Left lung (tissue), 10 donors: ENCODE data around the gene ATP8A2. TPM values are rescaled to one million over a fixed set of nuclear protein-coding genes. Genes with fewer than 3 reads are reported as not detected.

ENCODE experiments used
- ATAC-seq: fragments of 200-7000 bp; cut with Tn5 transposase; one replicate; pipeline ENCODE4 v1.9.1; 2020; ENCODE audit warnings: moderate library complexity
- DNase-seq, 4 donors: peaks; one replicate each; pipeline ENCODE4 v3.0.0-alpha.2; 2013 to 2020
- H3K27ac ChIP-seq, 2 donors: fragments of 200-600 bp; sonication (generic) in 1 of 2; one replicate each; pipeline versions ENCODE4 v1.5.0 to v1.8.0; 2020 to 2021
- H3K27me3 ChIP-seq, 2 donors: fragments of 200-600 bp; sonication (generic) in 1 of 2; one replicate each; pipeline versions ENCODE4 v1.5.0 to v1.8.0; 2020 to 2021
- H3K36me3 ChIP-seq, 2 donors: fragments of 200-600 bp; sonication (generic) in 1 of 2; one replicate each; pipeline versions ENCODE4 v1.5.0 to v1.8.0; 2020 to 2021
- H3K4me1 ChIP-seq, 2 donors: fragments of 200-600 bp; one replicate each; pipeline ENCODE4 v1.8.0; 2021
- H3K4me3 ChIP-seq, 2 donors: fragments of 200-600 bp; sonication (generic) in 1 of 2; one replicate each; pipeline versions ENCODE4 v1.5.0 to v1.8.0; 2020 to 2021; ENCODE audit warnings: mild to moderate bottlenecking in 1 of 2
- H3K9me3 ChIP-seq, 2 donors: fragments of 200-600 bp; sonication (generic) in 1 of 2; one replicate each; pipeline versions ENCODE4 v1.5.0 to v1.8.0; 2020 to 2021
- intact Hi-C, 2 donors: fragments of 100-400 bp; cut with DNase I; formaldehyde crosslinking; loops; one replicate each; pipeline versions ENCODE4 v1.11.2 to v1.14.2; 2022
- polyA plus RNA-seq, 6 donors: library from polyadenylated mRNA; unstranded; fragments of 120-200 nt; gene quantifications; one replicate each; pipeline ENCODE4 v1.2.1, GENCODE V29; 2013; ENCODE audit not compliant: insufficient read length in 6 of 6
- total RNA-seq, 2 donors: library from RNA; stranded (reverse); fragmentation: NEBNext Ultra II Directional; extraction: Animal tissue kit (Norgen Biotek cat#: 25700); gene quantifications; one replicate each; pipeline ENCODE4 v1.2.1, GENCODE V29; 2021
- TF ChIP-seq, protein P1 (sequence below), 2 donors: fragments of 200-600 bp; sonication (generic) in 1 of 2; IDR thresholded peaks; one replicate each; pipeline versions ENCODE4 v1.5.0 to v1.8.0; 2021; ENCODE audit warnings: antibody characterized with exemption in 2 of 2
- donor health status: DM: no; HTN: yes; CAD: no.
- donor health status: DM: no; HTN: no; CAD: no.

ATP8A2 gene
- total and polyA plus RNA-seq, 8 donors: 1.1 to 13.4 (median 9.6) TPM

DNA sequence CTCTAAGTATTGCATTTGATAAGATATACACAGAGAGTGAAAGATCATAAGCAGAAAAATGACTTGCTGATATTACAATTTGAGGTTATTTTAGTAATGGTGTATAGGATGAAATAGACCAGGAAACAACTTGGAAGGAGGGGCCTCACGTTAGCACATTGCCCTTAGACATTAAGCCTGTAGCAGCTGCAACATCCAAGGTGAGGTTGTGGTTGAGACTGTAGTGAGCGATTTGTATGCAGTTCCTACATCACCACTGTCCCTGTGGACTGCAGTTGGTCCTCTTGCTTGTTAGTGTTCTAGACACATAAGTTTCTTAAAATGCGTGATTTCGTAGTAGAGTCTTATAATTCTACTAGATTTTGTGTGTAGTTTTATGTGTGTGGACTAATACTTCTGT, 311.3 kb downstream of the ATP8A2 start:
- DNase-seq: no peak
- TF ChIP-seq, protein P1, sequence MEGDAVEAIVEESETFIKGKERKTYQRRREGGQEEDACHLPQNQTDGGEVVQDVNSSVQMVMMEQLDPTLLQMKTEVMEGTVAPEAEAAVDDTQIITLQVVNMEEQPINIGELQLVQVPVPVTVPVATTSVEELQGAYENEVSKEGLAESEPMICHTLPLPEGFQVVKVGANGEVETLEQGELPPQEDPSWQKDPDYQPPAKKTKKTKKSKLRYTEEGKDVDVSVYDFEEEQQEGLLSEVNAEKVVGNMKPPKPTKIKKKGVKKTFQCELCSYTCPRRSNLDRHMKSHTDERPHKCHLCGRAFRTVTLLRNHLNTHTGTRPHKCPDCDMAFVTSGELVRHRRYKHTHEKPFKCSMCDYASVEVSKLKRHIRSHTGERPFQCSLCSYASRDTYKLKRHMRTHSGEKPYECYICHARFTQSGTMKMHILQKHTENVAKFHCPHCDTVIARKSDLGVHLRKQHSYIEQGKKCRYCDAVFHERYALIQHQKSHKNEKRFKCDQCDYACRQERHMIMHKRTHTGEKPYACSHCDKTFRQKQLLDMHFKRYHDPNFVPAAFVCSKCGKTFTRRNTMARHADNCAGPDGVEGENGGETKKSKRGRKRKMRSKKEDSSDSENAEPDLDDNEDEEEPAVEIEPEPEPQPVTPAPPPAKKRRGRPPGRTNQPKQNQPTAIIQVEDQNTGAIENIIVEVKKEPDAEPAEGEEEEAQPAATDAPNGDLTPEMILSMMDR (IDR thresholded peaks at IDR 0.05): no peak

DNA sequence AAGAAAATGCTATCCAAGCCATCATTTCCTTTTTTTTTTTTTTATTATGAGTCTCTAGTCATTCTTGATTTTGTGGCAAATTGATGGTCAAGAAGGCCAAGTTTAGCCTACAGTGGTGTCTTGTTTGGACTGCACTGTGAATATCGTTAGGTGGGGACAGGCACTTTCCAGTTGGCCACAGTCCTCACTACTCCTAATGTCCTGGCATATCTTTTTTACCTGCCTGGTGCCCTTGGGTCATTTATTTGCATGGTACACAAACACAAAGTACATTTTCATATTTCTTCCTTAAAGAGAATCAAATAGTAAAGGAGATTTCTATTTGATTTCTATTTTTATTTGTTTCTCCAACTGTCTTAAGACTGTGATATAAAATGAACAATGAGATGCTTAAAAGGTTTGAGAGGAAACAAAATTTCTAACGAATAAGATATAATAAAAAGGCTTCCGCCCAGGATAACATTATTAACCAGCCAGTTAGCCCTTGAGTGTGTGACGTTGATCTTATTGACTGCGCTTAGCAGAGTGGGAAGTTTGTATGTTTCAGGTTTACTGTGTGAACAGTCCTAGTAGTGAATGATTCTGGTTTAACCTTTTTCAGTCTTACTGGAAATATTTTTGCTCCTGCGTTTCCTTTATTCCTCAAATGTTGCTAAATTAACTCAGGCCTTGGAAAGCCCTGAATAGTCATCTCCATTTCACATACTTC, 312.0 kb downstream of the ATP8A2 start:
- DNase-seq (no peak), ATAC-seq (no peak)
- H3K27me3 ChIP-seq: no peaks in the 10 kb centered on the region
- TF ChIP-seq, protein P1 (IDR thresholded peaks at IDR 0.05): no peak
- no peaks in the 10 kb centered on the region for H3K36me3 ChIP-seq
- no peak overlapping the region for H3K27ac ChIP-seq
- no peaks in the 10 kb centered on the region for H3K9me3 ChIP-seq
- intact Hi-C loops: no loop called here
- no peak overlapping the region for H3K4me3 ChIP-seq
- no peaks in the 10 kb centered on the region for H3K4me1 ChIP-seq

More for the DNA sequence above, 311.3 kb downstream of the ATP8A2 start:
- Histone ChIP-seq H3K27me3 (no peaks in the 10 kb centered on the region), H3K4me3 (no peak overlapping the region), H3K4me1 (no peaks in the 10 kb centered on the region), H3K36me3 (no peaks in the 10 kb centered on the region), H3K27ac (no peak overlapping the region), H3K9me3 (no peaks in the 10 kb centered on the region)
- intact Hi-C loops: no loop called here
- no peak for ATAC-seq

DNA sequence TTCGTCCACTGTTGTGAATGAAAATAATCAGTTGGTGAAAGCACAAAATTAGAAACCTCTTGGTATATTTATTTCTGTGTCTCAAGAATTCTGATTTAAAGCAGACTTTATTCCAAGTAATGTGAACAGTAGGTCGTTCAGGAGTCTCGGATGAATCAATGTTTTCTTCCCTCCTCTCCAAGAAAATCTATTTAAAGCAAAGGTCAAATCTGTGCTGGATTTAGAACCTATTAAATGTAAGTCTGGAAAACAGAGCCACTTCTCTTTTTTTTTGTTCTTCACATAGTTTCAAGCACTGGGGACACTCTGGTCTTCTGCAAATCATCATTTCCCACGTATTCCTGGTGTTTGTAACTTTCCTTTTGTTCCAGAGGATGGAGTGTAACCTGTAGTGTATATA, 312.7 kb downstream of the ATP8A2 start:
- Histone ChIP-seq H3K27ac (no peak overlapping the region), H3K27me3 (no peaks in the 10 kb centered on the region), H3K36me3 (no peaks in the 10 kb centered on the region), H3K4me1 (no peaks in the 10 kb centered on the region), H3K4me3 (no peak overlapping the region), H3K9me3 (no peaks in the 10 kb centered on the region)
- TF ChIP-seq, protein P1 (IDR thresholded peaks at IDR 0.05): no peak
- ATAC-seq: no peak
- no peak for DNase-seq
- intact Hi-C loops: no loop called here

DNA sequence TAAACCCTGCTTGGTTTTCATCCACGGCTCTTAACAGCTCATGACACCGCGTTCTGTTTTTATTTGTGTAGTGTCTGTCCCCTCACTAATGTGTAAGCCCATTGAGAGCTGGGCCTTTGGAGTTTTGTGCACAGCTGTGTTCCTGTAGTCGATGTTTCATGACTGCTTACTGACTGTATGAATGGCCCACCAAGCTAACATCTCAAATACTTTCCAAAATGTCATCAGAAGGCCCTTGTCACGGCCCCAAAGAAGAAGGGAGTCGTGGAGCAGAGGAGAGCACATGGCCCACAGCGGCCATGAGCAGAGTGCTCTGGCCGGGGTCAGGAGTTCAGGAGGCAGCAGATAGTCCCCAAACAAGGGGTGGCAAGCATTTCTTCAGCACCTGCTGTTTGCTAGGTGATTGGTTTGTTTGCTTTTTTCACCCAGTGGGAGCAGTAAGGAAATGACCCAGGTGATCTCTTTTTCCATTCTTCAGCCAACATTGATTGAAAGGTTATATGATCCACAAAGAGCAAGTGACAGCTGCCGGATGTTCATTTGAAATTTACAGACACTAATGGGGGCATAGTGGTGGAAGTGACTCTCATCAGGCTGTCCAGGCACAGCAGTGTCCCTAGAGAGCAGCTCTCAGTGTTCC, 315.2 kb downstream of the ATP8A2 start:
- Histone ChIP-seq H3K27me3 (no peaks in the 10 kb centered on the region), H3K4me1 (no peaks in the 10 kb centered on the region), H3K9me3 (no peaks in the 10 kb centered on the region), H3K36me3 (no peaks in the 10 kb centered on the region), H3K27ac (no peak overlapping the region), H3K4me3 (no peak overlapping the region)
- intact Hi-C loops: no loop called here
- DNase-seq (no peak), ATAC-seq (no peak)
- TF ChIP-seq, protein P1 (IDR thresholded peaks at IDR 0.05): no peak

DNA sequence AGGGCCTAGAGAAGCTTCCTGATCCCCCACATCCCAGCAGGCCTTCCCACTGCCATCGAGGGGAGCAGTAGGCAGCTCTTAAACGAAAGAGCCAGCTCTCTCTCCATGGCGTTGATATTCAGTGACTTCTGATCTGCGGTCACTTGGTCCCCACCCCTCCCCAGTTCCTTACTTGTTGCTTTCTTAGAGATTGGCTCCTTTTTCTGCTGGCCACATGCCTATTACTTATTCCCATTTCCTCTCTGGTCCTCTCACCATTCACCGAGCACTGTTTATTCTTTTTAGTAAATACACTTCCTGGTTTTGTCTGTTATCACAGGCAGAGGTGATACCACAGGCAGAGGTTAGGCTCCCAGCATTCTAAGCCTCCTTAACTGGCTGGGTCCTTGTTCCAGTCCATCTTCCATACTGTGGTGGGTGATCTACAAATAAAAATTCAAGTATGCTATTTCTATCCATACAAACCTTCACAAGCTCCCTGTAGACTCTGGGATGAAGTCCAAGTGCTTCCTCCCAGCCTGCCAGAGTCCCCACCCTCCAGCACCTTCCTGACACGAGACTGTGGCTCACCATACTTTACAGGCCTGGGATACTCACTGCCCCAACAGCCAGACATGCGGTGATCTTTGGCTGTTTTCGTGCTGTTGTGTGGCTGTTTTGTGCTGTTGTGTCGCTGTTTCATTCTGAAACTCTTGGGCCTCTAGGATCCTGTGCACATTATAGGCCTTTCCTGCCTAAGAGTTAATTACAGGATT, 315.9 kb downstream of the ATP8A2 start:
- intact Hi-C loops: no loop called here
- H3K4me3 ChIP-seq: no peak overlapping the region
- H3K27me3 ChIP-seq: no peaks in the 10 kb centered on the region
- DNase-seq (no peak), ATAC-seq (peak; percentile 71)
- TF ChIP-seq, protein P1 (IDR thresholded peaks at IDR 0.05): no peak
- no peaks in the 10 kb centered on the region for H3K9me3 ChIP-seq
- H3K27ac ChIP-seq: no peak overlapping the region
- no peaks in the 10 kb centered on the region for H3K4me1 ChIP-seq
- H3K36me3 ChIP-seq: no peaks in the 10 kb centered on the region
